CD4-positive, alpha-beta T cell (primary cell): ENCODE results near the gene ARID2. TPM values are rescaled to one million over a fixed set of nuclear protein-coding genes. Genes with fewer than 3 reads are reported as not detected.

ENCODE experiments used
- ATAC-seq: fragments of 200-7000 bp; cut with Tn5 transposase; one replicate; pipeline ENCODE4 v1.10.0; 2022; ENCODE audit warnings: mild to moderate bottlenecking; ENCODE audit not compliant: poor library complexity
- CTCF ChIA-PET: fragments of 350-600 bp; sonication (Branson Sonifier 250); formaldehyde crosslinking; loops from one replicate; lab custom pipeline; 2021; ENCODE audit warnings: antibody characterized with exemption, inconsistent platforms; lab: Charles Lee
- POLR2A ChIA-PET: fragments of 350-600 bp; sonication (Branson Sonifier 250); formaldehyde crosslinking; loops from one replicate; lab custom pipeline; 2021; ENCODE audit warnings: antibody characterized with exemption, inconsistent platforms; lab: Charles Lee
- DNase-seq, 14 experiments: peaks; one replicate each; pipeline ENCODE4 v3.0.0-alpha.2; 2013 to 2020; ENCODE audit warnings: mixed read lengths in 2 of 14
- H3K27ac ChIP-seq, 2 donors: one replicate each; pipeline versions ENCODE4 v1.5.1 to v1.7.0; 2013; ENCODE audit warnings: low read length in 2 of 2, low read depth in 1 of 2, mild to moderate bottlenecking in 1 of 2
- H3K27me3 ChIP-seq, 2 experiments: 1 replicate in 1 of 2; 2 replicates in 1 of 2; pipeline versions ENCODE4 v1.6.1 to v1.7.0; 2013; ENCODE audit warnings: low read length in 2 of 2, control low read depth in 1 of 2, mild to moderate bottlenecking in 1 of 2, moderate library complexity in 1 of 2; ENCODE audit not compliant: insufficient read depth in 2 of 2, control insufficient read depth in 1 of 2
- H3K36me3 ChIP-seq: one replicate; pipeline ENCODE4 v1.6.1; 2013; ENCODE audit warnings: low read length, control low read depth; ENCODE audit not compliant: insufficient read depth
- H3K4me1 ChIP-seq: one replicate; pipeline ENCODE4 v1.6.1; 2013; ENCODE audit warnings: low read length, control low read depth; ENCODE audit not compliant: insufficient read depth
- H3K4me3 ChIP-seq: one replicate; pipeline ENCODE4 v1.5.1; 2013; ENCODE audit warnings: mild to moderate bottlenecking, low read length, moderate library complexity
- H3K9me3 ChIP-seq, 2 experiments: 1 replicate in 1 of 2; 2 replicates in 1 of 2; pipeline versions ENCODE4 v1.6.1 to v1.7.0; 2013; ENCODE audit warnings: low read length in 2 of 2, mild to moderate bottlenecking in 2 of 2, control low read depth in 1 of 2, moderate library complexity in 1 of 2; ENCODE audit not compliant: control insufficient read depth in 1 of 2, insufficient read depth in 1 of 2
- H3K27ac Mint-ChIP-seq: one replicate; pipeline ENCODE4 v1.8.0; 2020; ENCODE audit warnings: mixed read lengths
- H3K27me3 Mint-ChIP-seq: one replicate; pipeline ENCODE4 v1.8.0; 2021; ENCODE audit warnings: mixed read lengths
- H3K36me3 Mint-ChIP-seq: one replicate; pipeline ENCODE4 v1.8.0; 2021; ENCODE audit warnings: low read depth, mixed read lengths
- H3K4me1 Mint-ChIP-seq: one replicate; pipeline ENCODE4 v1.8.0; 2021; ENCODE audit warnings: low read depth, mixed read lengths
- H3K4me3 Mint-ChIP-seq: one replicate; pipeline ENCODE4 v1.8.0; 2020; ENCODE audit warnings: mild to moderate bottlenecking, mixed read lengths
- H3K9me3 Mint-ChIP-seq: one replicate; pipeline ENCODE4 v1.8.0; 2020; ENCODE audit warnings: mixed read lengths
- intact Hi-C, 2 experiments: fragments of 100-400 bp; cut with DNase I in 1 of 2; cut with micrococcal nuclease in 1 of 2; formaldehyde crosslinking; loops; one replicate each; pipeline versions ENCODE4 v1.15.1 to v1.9.0; 2023 to 2025; cut with DNase I, micrococcal nuclease
- total RNA-seq, 174 experiments: library from RNA in 2 of 174; stranded (reverse) in 2 of 174; gene quantifications; one replicate each; pipeline ENCODE4 v1.2.3 and lab custom pipeline; 2021 to 2026
- TF ChIP-seq, protein P1 (sequence below): fragments of 200-600 bp; IDR thresholded peaks from one replicate; pipeline ENCODE4 v1.8.0; 2022; ENCODE audit warnings: antibody characterized with exemption, mild to moderate bottlenecking

ARID2 gene
- total RNA-seq, 2 experiments from 2014 or later = 49.0 to 51.3 TPM

DNA sequence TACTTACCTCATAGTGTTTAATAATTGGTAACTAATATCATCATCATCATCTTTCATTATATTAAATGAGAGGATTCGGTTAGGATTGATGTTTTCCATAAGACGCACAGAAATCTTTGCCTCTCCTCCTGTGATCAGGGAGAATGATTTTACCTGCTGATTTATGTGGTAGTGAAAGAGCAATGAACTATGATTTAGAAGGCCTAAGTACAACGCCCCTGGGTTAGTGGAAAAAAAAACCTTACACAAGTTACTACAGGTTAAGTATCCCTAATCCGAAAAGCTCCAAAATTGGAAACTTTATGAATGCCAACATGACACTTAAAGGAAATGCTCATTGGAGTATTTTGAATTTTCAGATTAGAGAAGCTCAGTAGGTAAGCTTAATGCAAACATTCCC, 55.8 kb downstream of the ARID2 start:
- no peaks in the 10 kb centered on the region for H3K36me3 ChIP-seq
- no peaks in the 10 kb centered on the region for H3K4me1 ChIP-seq
- Mint-ChIP-seq H3K4me1 (peaks cover 40% of the 10 kb centered on the region), H3K9me3 (no peaks in the 10 kb centered on the region), H3K4me3 (no peak overlapping the region), H3K27ac (no peak overlapping the region), H3K36me3 (no peaks in the 10 kb centered on the region), H3K27me3 (no peaks in the 10 kb centered on the region)
- ATAC-seq (no peak), DNase-seq (no peak)
- ChIA-PET CTCF (no interaction called here), POLR2A (no interaction called here)
- TF ChIP-seq, protein P1, sequence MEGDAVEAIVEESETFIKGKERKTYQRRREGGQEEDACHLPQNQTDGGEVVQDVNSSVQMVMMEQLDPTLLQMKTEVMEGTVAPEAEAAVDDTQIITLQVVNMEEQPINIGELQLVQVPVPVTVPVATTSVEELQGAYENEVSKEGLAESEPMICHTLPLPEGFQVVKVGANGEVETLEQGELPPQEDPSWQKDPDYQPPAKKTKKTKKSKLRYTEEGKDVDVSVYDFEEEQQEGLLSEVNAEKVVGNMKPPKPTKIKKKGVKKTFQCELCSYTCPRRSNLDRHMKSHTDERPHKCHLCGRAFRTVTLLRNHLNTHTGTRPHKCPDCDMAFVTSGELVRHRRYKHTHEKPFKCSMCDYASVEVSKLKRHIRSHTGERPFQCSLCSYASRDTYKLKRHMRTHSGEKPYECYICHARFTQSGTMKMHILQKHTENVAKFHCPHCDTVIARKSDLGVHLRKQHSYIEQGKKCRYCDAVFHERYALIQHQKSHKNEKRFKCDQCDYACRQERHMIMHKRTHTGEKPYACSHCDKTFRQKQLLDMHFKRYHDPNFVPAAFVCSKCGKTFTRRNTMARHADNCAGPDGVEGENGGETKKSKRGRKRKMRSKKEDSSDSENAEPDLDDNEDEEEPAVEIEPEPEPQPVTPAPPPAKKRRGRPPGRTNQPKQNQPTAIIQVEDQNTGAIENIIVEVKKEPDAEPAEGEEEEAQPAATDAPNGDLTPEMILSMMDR = no peak
- intact Hi-C loops = no loop called here
- no peaks in the 10 kb centered on the region for H3K27me3 ChIP-seq
- no peak overlapping the region for H3K4me3 ChIP-seq
- H3K9me3 ChIP-seq = no peaks in the 10 kb centered on the region
- H3K27ac ChIP-seq = no peak overlapping the region

DNA sequence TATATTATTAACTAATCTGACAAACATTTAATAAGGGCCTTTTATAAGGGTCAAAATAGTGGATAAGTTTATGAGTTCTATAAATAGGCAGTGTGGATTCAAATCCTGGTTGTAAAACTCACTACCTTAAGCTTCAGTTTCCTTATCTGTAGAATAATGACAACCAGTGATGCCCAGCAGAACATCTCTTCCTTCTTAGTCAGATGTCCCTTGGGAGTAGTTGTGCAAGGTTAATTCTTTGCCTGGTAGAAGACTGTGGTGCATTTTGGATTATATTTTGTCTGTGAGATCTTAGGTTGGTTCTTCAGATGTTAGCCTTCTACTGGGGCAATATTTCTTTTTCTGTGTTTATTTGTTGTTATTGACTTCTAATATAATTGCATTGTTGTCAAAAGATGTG, 59.5 kb downstream of the ARID2 start:
- no peaks in the 10 kb centered on the region for H3K9me3 ChIP-seq
- H3K4me3 ChIP-seq = no peak overlapping the region
- no peak overlapping the region for H3K27ac ChIP-seq
- DNase-seq = no peak
- no peaks in the 10 kb centered on the region for H3K27me3 ChIP-seq
- TF ChIP-seq, protein P1 = no peak
- no peaks in the 10 kb centered on the region for H3K36me3 ChIP-seq
- Mint-ChIP-seq H3K9me3 (no peaks in the 10 kb centered on the region), H3K4me1 (peaks cover 52% of the 10 kb centered on the region), H3K4me3 (no peak overlapping the region), H3K27me3 (no peaks in the 10 kb centered on the region), H3K27ac (no peak overlapping the region), H3K36me3 (peaks cover 4% of the 10 kb centered on the region)
- CTCF ChIA-PET = interaction anchor here (1.5 kb wide), 1 partner anchor 23 kb away, joined by 3 read pairs; no protein-coding TSS in a partner anchor
- intact Hi-C loops = no loop called here
- POLR2A ChIA-PET = interaction anchor here (1.0 kb wide), 1 partner anchor 115 kb away, joined by 3 read pairs; no protein-coding TSS in a partner anchor
- ATAC-seq = no peak
- no peaks in the 10 kb centered on the region for H3K4me1 ChIP-seq

DNA sequence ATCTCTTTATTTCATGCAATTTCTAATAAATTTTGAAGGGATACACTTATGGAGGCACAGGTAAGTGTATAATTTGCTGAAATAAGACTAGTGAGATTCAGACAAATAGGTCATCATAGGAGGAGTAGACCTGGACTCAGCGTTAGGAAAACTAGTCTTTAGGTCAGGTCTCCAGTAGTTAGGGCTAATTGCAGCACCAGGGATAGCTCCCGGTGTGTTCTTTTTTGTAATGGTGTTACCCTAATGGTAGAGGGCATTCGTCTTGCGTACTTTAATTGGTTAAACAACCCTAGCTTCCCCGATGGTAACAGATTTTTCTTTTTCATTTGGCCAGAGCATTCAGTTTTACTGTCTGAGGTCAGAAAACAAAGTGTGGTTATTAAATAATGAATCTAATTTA, 64.9 kb downstream of the ARID2 start:
- TF ChIP-seq, protein P1 = no peak
- Mint-ChIP-seq H3K27ac (no peak overlapping the region), H3K36me3 (peaks cover 21% of the 10 kb centered on the region), H3K27me3 (no peaks in the 10 kb centered on the region), H3K9me3 (no peaks in the 10 kb centered on the region), H3K4me3 (no peak overlapping the region), H3K4me1 (peaks cover 28% of the 10 kb centered on the region)
- ChIA-PET POLR2A (no interaction called here), CTCF (interaction anchor here (1.0 kb wide), 1 partner anchor 11 kb away, joined by 3 read pairs; no protein-coding TSS in a partner anchor)
- H3K36me3 ChIP-seq = no peaks in the 10 kb centered on the region
- DNase-seq (no peak), ATAC-seq (no peak)
- no peaks in the 10 kb centered on the region for H3K27me3 ChIP-seq
- no peaks in the 10 kb centered on the region for H3K9me3 ChIP-seq
- H3K4me3 ChIP-seq = no peak overlapping the region
- intact Hi-C loops = no loop called here
- H3K27ac ChIP-seq = no peak overlapping the region
- no peaks in the 10 kb centered on the region for H3K4me1 ChIP-seq
